ENCODE results near the gene TNFRSF12A. TPM values are rescaled to one million over a fixed set of nuclear protein-coding genes. Genes with fewer than 3 reads are reported as not detected.
A peak's percentile ranks its signal among the peaks of the same experiment; 100 is the strongest.

The TNFRSF12A gene
- total and polyA plus RNA-seq, 2 of the 8 experiments (the other 6 are each of a cell fraction or from before 2014, with no cell fraction given) = 81.0 to 82.5 TPM

GRCh38 chr16:2983706-2984136 lies 36.4 kb upstream of the TNFRSF12A start (continued):
- TF ChIP-seq E2F6 (IDR thresholded peaks at IDR 0.05) = no peak
- TF ChIP-seq GABPA (IDR thresholded peaks at IDR 0.05; ENCODE audit: borderline replicate concordance, insufficient read depth, low read length) = peak; percentile 60; the same call in 1 of the 2 replicates
- no peak for TF ChIP-seq NANOG (IDR thresholded peaks at IDR 0.05; ENCODE audit: insufficient read depth, low read depth, low read length, poor library complexity, severe bottlenecking)
- peak; percentile 85 for TF ChIP-seq BACH1 (IDR thresholded peaks at IDR 0.05; ENCODE audit: low read length)
- peak; percentile 83 to 87 (median 84) for TF ChIP-seq CTCF (IDR thresholded peaks at IDR 0.05; ENCODE audit: control extremely low read depth in 1 of 3, insufficient read depth in 1 of 3, low read depth in 1 of 3, low read length in 3 of 3)
- no peak for TF ChIP-seq TAF7 (optimal IDR thresholded peaks at IDR 0.05; ENCODE audit: borderline replicate concordance, low read depth, low read length)
- TF ChIP-seq RXRA (IDR thresholded peaks at IDR 0.05; ENCODE audit: insufficient read depth, low read depth, low read length) = no peak
- no peak for TF ChIP-seq RNF2 (IDR thresholded peaks at IDR 0.05; ENCODE audit: borderline replicate concordance, low read depth, low read length, missing control alignments, poor library complexity, severe bottlenecking)
- no peak for TF ChIP-seq EP300 (IDR thresholded peaks at IDR 0.05; ENCODE audit: borderline replicate concordance in 1 of 2, low read depth in 2 of 2, low read length in 2 of 2)
- TF ChIP-seq SP1 (IDR thresholded peaks at IDR 0.05; ENCODE audit: low read depth, low read length) = no peak
- no peak for TF ChIP-seq SIX5 (IDR thresholded peaks at IDR 0.05; ENCODE audit: low read depth, low read length)
- TF ChIP-seq POLR2A (IDR thresholded peaks at IDR 0.05; ENCODE audit: control extremely low read depth in 1 of 2, low read depth in 2 of 2, low read length in 2 of 2) = no peak
- no peak for TF ChIP-seq JUN (IDR thresholded peaks at IDR 0.05; ENCODE audit: low read depth, low read length)
- no peak for TF ChIP-seq RBBP5 (IDR thresholded peaks at IDR 0.05; ENCODE audit: borderline replicate concordance, low read depth, low read length)
- peak; percentile 38; the same call in 1 of the 2 replicates for TF ChIP-seq TBP (IDR thresholded peaks at IDR 0.05; ENCODE audit: low read depth, low read length)
- no peak for TF ChIP-seq KDM5A (IDR thresholded peaks at IDR 0.05; ENCODE audit: low read length)
- 0 out of 2 replicates have a peak, but pooled peaks have one; percentile 50 for TF ChIP-seq CREB1 (IDR thresholded peaks at IDR 0.05)
- no peak for TF ChIP-seq SUZ12 (IDR thresholded peaks at IDR 0.05; ENCODE audit: low read length)
- peak; percentile 64 for TF ChIP-seq MAX (IDR thresholded peaks at IDR 0.05)
- no peak for TF ChIP-seq EGR1 (IDR thresholded peaks at IDR 0.05; ENCODE audit: borderline replicate concordance, low read depth, low read length)
- peak in 1 of 2 experiments; percentile 40; a peak in 1 of 4 replicates for TF ChIP-seq HDAC2 (IDR thresholded peaks at IDR 0.05; ENCODE audit: borderline replicate concordance in 1 of 2, low read depth in 2 of 2, low read length in 2 of 2)
- TF ChIP-seq CEBPB (IDR thresholded peaks at IDR 0.05; ENCODE audit: low read depth, low read length) = no peak
